DND-41 (cell line): Measurements from ENCODE around the gene DNAJA3.

ENCODE experiments used
- CTCF ChIP-seq: IDR thresholded peaks from 2 replicates; pipeline ENCODE4 v1.5.1; 2012; ENCODE audit warnings: borderline replicate concordance, low read length, moderate library complexity, mild to moderate bottlenecking; ENCODE audit not compliant: poor library complexity, severe bottlenecking; ENCODE audit errors: extremely low read depth
- EZH2 ChIP-seq: IDR thresholded peaks from 3 replicates; pipeline ENCODE4 v1.6.1; 2012; ENCODE audit warnings: borderline replicate concordance, low read depth, mild to moderate bottlenecking, moderate library complexity, low read length, inconsistent platforms; ENCODE audit not compliant: severe bottlenecking

- TF ChIP-seq CTCF (no peak), EZH2 (no peak)
These were observed 12.8 kb upstream of the DNAJA3 start for GRCh38 chr16:4412854-4413253.
